ENCODE results near the gene CREBZF.
A peak's percentile ranks its signal among the peaks of the same experiment; 100 is the strongest.

The CREBZF gene, protein sequence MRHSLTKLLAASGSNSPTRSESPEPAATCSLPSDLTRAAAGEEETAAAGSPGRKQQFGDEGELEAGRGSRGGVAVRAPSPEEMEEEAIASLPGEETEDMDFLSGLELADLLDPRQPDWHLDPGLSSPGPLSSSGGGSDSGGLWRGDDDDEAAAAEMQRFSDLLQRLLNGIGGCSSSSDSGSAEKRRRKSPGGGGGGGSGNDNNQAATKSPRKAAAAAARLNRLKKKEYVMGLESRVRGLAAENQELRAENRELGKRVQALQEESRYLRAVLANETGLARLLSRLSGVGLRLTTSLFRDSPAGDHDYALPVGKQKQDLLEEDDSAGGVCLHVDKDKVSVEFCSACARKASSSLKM

GRCh38 chr11:85664615-85665481 lies at the start of gene CREBZF:
CREBZF (minus strand) TSS chr11:85665129; CDS start chr11:85664875, 254 bp downstream.
- DNase-seq, result peak; percentile 82

DNA sequence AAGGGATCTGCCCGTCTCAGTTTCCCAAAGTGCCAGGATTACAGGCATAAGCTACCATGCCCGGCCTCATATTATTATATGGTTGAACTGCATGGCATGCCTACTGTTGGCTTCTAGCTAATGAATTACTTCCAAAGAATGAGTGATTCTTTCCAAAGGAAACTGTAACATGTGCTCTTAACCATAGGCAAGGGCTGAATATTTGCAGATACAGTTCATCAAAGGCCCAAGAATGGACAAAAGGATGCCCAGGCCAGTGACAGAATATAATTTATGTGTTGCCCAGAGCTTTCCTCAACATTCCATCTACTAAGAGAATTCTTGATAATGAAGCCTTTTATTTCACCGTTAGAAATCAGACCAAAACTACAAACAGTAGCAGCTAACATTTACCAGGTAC lies 48.0 kb upstream of the CREBZF start:
- no peak for DNase-seq

DNA sequence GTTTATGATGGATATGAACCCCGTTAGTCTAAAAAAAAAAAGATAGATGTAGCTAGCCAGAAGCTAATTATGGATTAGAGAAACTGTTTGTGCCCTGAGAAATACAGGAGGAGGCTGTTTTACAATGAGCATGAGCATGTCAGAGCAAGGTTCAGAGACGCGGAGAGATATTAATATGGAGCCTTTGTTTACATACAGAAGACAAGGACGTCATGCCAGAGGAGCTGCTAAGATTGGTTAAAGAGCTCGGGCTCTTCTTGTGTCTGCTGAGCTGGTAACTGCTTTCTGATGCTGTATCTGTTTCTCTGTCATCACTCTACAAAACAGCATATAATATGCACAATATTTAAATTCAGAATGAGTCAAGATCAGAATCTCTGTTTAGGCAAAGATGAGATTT lies 46.0 kb upstream of the CREBZF start:
- DNase-seq, result no peak

GRCh38 chr11:85709941-85710702 lies 45.2 kb upstream of the CREBZF start:
- no peak for DNase-seq

DNA sequence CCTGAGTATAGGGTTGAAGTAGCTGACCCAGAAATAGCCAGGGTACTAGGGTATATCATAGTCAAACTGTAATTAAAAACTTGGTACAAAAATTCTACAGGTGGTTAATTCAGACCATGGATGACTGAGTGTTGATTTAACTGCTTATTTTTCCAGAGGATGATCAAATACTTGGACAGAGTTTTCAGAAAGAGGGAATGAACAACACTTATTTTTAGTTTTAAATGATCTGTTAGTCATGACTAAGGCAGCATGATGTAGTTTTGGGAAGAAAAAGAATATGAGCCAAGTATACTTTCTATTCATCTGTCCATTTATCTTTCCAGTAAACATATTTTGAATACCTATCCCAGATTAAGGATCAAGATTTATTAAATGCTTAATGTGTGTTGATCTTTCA lies 40.9 kb upstream of the CREBZF start:
- no peak for DNase-seq

GRCh38 chr11:85704967-85705366 lies 40.0 kb upstream of the CREBZF start:
- DNase-seq, result no peak

DNA sequence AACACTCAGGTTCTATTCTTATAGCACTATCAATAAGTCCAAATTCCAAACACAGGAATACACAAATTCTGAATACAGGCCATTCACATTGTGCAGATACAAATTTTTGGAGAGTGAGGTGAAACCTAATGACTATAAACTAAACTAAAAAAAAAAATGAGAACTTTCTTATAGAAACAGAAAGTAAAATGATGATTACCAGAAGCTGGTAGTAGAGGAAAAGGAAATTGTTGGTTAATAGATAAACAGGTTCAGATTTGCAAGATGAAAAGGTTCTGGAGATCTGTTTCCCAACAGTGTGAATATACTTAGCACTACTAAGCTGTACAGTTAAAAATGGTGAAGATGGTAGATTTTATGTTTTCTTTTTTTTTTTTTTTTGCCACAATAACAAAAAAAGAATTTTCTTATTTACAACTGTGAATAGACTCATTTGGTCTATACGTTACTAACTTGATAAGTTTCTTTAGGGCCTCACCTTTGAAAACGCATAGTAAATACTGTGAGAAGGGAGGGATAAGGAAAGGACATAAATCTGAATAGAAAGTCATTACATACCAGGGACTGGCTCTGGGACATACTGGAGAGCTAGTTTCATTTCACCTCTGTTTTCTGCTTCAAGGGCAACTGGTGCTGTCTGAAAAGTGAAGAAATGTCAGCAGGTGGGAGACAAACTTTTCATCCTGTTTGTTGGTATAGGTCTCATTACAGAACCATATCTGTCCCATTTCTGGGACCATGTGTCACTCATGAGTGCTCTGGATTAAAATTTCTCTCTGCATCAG lies 35.2 kb upstream of the CREBZF start:
- DNase-seq, result no peak

DNA sequence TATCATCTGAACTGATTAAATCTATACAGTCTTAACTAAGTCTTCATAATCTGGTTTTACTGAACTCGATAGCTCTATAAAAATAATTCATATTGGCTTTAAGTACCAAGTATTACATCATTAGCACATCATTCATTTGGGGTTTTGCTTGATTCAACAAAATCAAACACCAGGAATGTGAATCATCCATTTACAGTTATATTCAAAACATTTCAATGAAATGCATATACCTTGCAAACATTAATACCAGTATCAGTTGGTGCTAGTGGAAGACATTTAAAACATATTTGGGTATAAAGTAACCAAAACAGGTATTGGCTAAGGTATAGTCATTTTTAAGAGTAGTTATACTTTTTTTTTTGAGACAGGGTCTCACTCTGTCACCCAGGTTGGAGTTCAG lies 33.3 kb upstream of the CREBZF start:
- DNase-seq, result no peak

GRCh38 chr11:85697747-85698146 lies 32.8 kb upstream of the CREBZF start:
- DNase-seq, result no peak

DNA sequence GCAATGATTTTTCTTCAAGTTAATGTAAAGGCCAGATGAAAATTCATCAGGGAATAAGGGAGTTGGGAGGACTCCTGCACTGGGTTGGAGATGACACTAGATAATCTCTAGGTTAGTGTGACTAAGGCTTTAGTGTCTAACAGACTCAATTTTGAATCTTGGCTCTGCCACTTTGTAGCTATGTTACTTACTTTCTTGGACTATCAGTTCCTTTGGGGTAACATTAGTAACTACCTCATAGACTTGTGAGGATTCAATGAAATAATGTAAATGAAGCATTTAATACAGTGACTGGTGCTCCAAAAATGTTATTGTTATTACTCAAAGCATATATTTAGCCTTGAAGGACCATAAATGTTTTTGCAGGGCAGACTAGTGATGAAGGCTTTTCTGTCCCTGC lies 30.6 kb upstream of the CREBZF start:
- no peak for DNase-seq

- DNase-seq, result no peak
These were observed 29.6 kb upstream of the CREBZF start for GRCh38 chr11:85694385-85694980.

- peak; percentile 86 for DNase-seq
These were observed 21.0 kb upstream of the CREBZF start, which contains the start of gene CCDC89 for GRCh38 chr11:85685820-85686459. CCDC89 (minus strand) TSS chr11:85686195; CDS start chr11:85686130, 65 bp downstream.

GRCh38 chr11:85685125-85685819 lies 20.3 kb upstream of the CREBZF start:
- DNase-seq, result no peak

GRCh38 chr11:85682330-85683305 lies 17.7 kb upstream of the CREBZF start:
- DNase-seq, result peak; percentile 5

DNA sequence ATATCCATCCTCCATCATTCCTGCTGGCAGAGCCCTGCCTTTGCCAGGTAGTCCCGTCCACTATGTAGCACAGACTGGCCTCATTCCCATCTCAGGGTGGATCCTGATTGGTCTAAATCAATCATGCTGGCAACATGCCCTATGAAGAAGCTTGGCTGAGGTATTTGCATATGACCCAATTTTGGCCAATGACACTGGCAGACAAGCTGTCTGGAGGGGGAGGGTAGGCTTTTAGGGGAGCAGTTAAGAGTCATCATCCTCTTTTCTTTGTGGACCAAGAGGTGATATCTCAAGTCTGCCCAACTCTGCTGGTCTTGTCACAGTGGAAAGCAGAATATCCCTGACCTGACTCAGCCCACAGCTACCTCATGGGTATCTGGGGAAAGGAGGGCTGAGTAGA lies 16.0 kb upstream of the CREBZF start:
- no peak for DNase-seq

DNA sequence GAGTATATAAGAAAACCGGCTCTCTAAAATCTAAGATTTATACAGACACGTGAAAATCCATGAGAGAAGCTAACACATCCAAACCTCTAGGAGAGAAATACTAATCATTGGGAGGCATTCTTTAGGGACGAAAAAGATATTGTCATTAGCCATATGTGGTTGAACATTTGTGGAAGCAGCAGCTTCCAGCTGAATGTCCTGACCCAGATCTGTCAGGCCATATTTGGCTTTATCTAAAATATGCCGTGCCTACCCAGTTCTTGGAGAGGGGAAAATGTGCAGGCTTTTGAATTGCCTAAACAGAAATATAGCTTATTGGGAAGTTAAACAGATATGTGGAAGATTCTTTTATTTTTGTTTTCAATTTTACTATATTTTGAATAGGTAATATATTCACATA lies 14.6 kb upstream of the CREBZF start:
- DNase-seq, result no peak

GRCh38 chr11:85673393-85673792 lies 8.5 kb upstream of the CREBZF start:
- no peak for DNase-seq

- DNase-seq, result no peak
These were observed 7.4 kb upstream of the CREBZF start for GRCh38 chr11:85672105-85672902.

All from NCI-H187 treated with DMSO at 0.1 percent for 48 hours (cell line).